Liver (tissue), 9 donors: ENCODE measurements around the gene SHTN1. TPM values are rescaled to one million over a fixed set of nuclear protein-coding genes. Genes with fewer than 3 reads are reported as not detected.

ENCODE experiments used
- DNase-seq: peaks from one replicate; pipeline ENCODE4 v3.0.0-alpha.2; 2017; ENCODE audit warnings: low spot score
- H3K27ac ChIP-seq, 2 donors: one replicate each; pipeline ENCODE4 v1.7.0; 2013; ENCODE audit warnings: inconsistent platforms in 2 of 2, low read length in 2 of 2, control low read depth in 1 of 2, low read depth in 1 of 2, mild to moderate bottlenecking in 1 of 2
- H3K27me3 ChIP-seq, 4 donors: one replicate each; pipeline versions ENCODE4 v1.6.1 to v1.7.0; 2013; ENCODE audit warnings: low read length in 3 of 4, inconsistent platforms in 1 of 4, mild to moderate bottlenecking in 1 of 4, moderate library complexity in 1 of 4; ENCODE audit not compliant: control insufficient read depth in 4 of 4, insufficient read depth in 4 of 4
- H3K36me3 ChIP-seq, 4 donors: one replicate each; pipeline versions ENCODE4 v1.6.1 to v1.7.0; 2013; ENCODE audit warnings: low read length in 3 of 4, mild to moderate bottlenecking in 3 of 4, low read depth in 1 of 4, moderate library complexity in 1 of 4; ENCODE audit not compliant: control insufficient read depth in 4 of 4, insufficient read depth in 3 of 4
- H3K4me1 ChIP-seq, 4 donors: one replicate each; pipeline versions ENCODE4 v1.6.1 to v1.7.0; 2013; ENCODE audit warnings: low read length in 3 of 4, mild to moderate bottlenecking in 3 of 4, moderate library complexity in 1 of 4; ENCODE audit not compliant: control insufficient read depth in 4 of 4, insufficient read depth in 4 of 4
- H3K4me3 ChIP-seq, 3 donors: one replicate each; pipeline versions ENCODE4 v1.6.1 to v1.7.0; 2013; ENCODE audit warnings: low read length in 3 of 3, control low read depth in 1 of 3, low read depth in 1 of 3, mild to moderate bottlenecking in 1 of 3
- H3K9ac ChIP-seq, 2 donors: one replicate each; pipeline ENCODE4 v1.7.0; 2013; ENCODE audit warnings: low read length in 2 of 2, mild to moderate bottlenecking in 2 of 2, moderate library complexity in 2 of 2, control low read depth in 1 of 2, low read depth in 1 of 2
- H3K9me3 ChIP-seq, 4 donors: one replicate each; pipeline versions ENCODE4 v1.6.1 to v1.7.0; 2013; ENCODE audit warnings: low read length in 3 of 4; ENCODE audit not compliant: control insufficient read depth in 4 of 4
- ATF3 ChIP-seq: IDR thresholded peaks from 2 replicates; pipeline ENCODE4 v1.6.1; 2016; ENCODE audit warnings: antibody characterized with exemption
- FOXA1 ChIP-seq: IDR thresholded peaks from 2 replicates; pipeline ENCODE4 v1.6.1; 2016; ENCODE audit warnings: antibody characterized with exemption
- FOXA2 ChIP-seq: IDR thresholded peaks from 2 replicates; pipeline ENCODE4 v1.6.1; 2016; ENCODE audit warnings: antibody characterized with exemption
- GABPA ChIP-seq, 2 donors: IDR thresholded peaks in 1 of 2; conservative IDR thresholded peaks in 1 of 2; 2 replicates each; pipeline ENCODE4 v1.6.1; 2016; ENCODE audit warnings: antibody characterized with exemption in 2 of 2, mild to moderate bottlenecking in 1 of 2, moderate library complexity in 1 of 2
- HNF4A ChIP-seq, 2 donors: conservative IDR thresholded peaks; 2 replicates each; pipeline ENCODE4 v1.6.1; 2016; ENCODE audit warnings: antibody characterized with exemption in 2 of 2, mild to moderate bottlenecking in 2 of 2
- HNF4G ChIP-seq: IDR thresholded peaks from 2 replicates; pipeline ENCODE4 v1.6.1; 2016; ENCODE audit warnings: antibody characterized with exemption
- JUND ChIP-seq, 2 donors: IDR thresholded peaks; 2 replicates each; pipeline ENCODE4 v1.6.1; 2016; ENCODE audit warnings: antibody characterized with exemption in 2 of 2
- RAD21 ChIP-seq, 2 donors: IDR thresholded peaks; 2 replicates each; pipeline ENCODE4 v1.6.1; 2016; ENCODE audit warnings: antibody characterized with exemption in 2 of 2, mild to moderate bottlenecking in 2 of 2
- SP1 ChIP-seq: IDR thresholded peaks from 2 replicates; pipeline ENCODE4 v1.6.1; 2018; ENCODE audit warnings: antibody characterized with exemption, mild to moderate bottlenecking
- TAF1 ChIP-seq: conservative IDR thresholded peaks from 2 replicates; pipeline ENCODE4 v1.6.1; 2016; ENCODE audit warnings: antibody characterized with exemption, mild to moderate bottlenecking
- YY1 ChIP-seq: IDR thresholded peaks from 2 replicates; pipeline ENCODE4 v1.6.1; 2016; ENCODE audit warnings: antibody characterized with exemption, mild to moderate bottlenecking
- WGBS: extraction: QIAGEN DNeasy Blood & Tissue Kit; methylation state at CpG from one replicate; pipeline ENCODE4 v1.1.7; 2013; 5-methylcytosine and 5-hydroxymethylcytosine counted together
- polyA plus RNA-seq, 2 donors: library from polyadenylated mRNA; stranded (reverse) in 1 of 2; unstranded in 1 of 2; fragments of 200-250 nt in 1 of 2; fragments of >200 nt in 1 of 2; fragmentation: Nextera tagmentation in 1 of 2; extraction: Ambion mirVana in 1 of 2; gene quantifications; one replicate each; pipeline versions ENCODE4 v1.2.1 to v1.2.3, GENCODE V29; 2013 to 2015
- total RNA-seq, 2 donors: library from RNA; depleted of rRNA; stranded (reverse); fragments of >200 nt; gene quantifications; one replicate each; pipeline ENCODE4 v1.2.3, GENCODE V29; 2014
- TF ChIP-seq, protein P1 (sequence below): IDR thresholded peaks from 2 replicates; pipeline ENCODE4 v1.6.1; 2016; ENCODE audit warnings: antibody characterized with exemption, mild to moderate bottlenecking
- TF ChIP-seq, protein P2 (sequence below): IDR thresholded peaks from 2 replicates; pipeline ENCODE4 v1.6.1; 2016; ENCODE audit warnings: antibody characterized with exemption
- TF ChIP-seq, protein P3 (sequence below): IDR thresholded peaks from 2 replicates; pipeline ENCODE4 v1.6.1; 2016; ENCODE audit warnings: antibody characterized with exemption
- TF ChIP-seq, protein P4 (sequence below): fragments of 150-350 bp; IDR thresholded peaks from 2 replicates; pipeline ENCODE4 v1.5.1; 2017; ENCODE audit warnings: improper control_type of control experiment, low read depth, low read length; ENCODE audit not compliant: missing input control
- donor health status: healthy.
- donor health status: healthy.
- donor health status: healthy.
- donor health status: healthy.
- donor health status: healthy.

The SHTN1 gene
- total and polyA plus RNA-seq, 4 donors, result 3.2 to 11.7 (median 10.3) TPM

GRCh38 chr10:116849248-116850057, 155.5 kb downstream of the SHTN1 start, which contains the start of gene ENO4:
Gene ENO4 (plus strand): TSS chr10:116849499. CDS start chr10:116849567, 68 bp downstream.
- Histone ChIP-seq H3K27ac (peak within 1 kb of the TSS; percentile 21 to 45), H3K4me3 (peak within 1 kb of the TSS; percentile 62 to 68 (median 63)), H3K9me3 (no peaks in the 10 kb centered on the region), H3K36me3 (no peaks in the 10 kb centered on the region), H3K27me3 (no peaks in the 10 kb centered on the region), H3K4me1 (peaks cover 0 to 13% (median 7%) of the 10 kb centered on the region in 4 donors), H3K9ac (peak within 1 kb of the TSS; percentile 61 to 71)
- 1% methylated on average over 55 of the region's 55 CpGs for WGBS
- peak; percentile 63 for DNase-seq
- no peak for TF ChIP-seq JUND (IDR thresholded peaks at IDR 0.05)
- no peak for TF ChIP-seq HNF4A (conservative IDR thresholded peaks at IDR 0.05)
- TF ChIP-seq, protein P1, sequence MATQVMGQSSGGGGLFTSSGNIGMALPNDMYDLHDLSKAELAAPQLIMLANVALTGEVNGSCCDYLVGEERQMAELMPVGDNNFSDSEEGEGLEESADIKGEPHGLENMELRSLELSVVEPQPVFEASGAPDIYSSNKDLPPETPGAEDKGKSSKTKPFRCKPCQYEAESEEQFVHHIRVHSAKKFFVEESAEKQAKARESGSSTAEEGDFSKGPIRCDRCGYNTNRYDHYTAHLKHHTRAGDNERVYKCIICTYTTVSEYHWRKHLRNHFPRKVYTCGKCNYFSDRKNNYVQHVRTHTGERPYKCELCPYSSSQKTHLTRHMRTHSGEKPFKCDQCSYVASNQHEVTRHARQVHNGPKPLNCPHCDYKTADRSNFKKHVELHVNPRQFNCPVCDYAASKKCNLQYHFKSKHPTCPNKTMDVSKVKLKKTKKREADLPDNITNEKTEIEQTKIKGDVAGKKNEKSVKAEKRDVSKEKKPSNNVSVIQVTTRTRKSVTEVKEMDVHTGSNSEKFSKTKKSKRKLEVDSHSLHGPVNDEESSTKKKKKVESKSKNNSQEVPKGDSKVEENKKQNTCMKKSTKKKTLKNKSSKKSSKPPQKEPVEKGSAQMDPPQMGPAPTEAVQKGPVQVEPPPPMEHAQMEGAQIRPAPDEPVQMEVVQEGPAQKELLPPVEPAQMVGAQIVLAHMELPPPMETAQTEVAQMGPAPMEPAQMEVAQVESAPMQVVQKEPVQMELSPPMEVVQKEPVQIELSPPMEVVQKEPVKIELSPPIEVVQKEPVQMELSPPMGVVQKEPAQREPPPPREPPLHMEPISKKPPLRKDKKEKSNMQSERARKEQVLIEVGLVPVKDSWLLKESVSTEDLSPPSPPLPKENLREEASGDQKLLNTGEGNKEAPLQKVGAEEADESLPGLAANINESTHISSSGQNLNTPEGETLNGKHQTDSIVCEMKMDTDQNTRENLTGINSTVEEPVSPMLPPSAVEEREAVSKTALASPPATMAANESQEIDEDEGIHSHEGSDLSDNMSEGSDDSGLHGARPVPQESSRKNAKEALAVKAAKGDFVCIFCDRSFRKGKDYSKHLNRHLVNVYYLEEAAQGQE, result no peak
- no peak for TF ChIP-seq SP1
- TF ChIP-seq, protein P2, sequence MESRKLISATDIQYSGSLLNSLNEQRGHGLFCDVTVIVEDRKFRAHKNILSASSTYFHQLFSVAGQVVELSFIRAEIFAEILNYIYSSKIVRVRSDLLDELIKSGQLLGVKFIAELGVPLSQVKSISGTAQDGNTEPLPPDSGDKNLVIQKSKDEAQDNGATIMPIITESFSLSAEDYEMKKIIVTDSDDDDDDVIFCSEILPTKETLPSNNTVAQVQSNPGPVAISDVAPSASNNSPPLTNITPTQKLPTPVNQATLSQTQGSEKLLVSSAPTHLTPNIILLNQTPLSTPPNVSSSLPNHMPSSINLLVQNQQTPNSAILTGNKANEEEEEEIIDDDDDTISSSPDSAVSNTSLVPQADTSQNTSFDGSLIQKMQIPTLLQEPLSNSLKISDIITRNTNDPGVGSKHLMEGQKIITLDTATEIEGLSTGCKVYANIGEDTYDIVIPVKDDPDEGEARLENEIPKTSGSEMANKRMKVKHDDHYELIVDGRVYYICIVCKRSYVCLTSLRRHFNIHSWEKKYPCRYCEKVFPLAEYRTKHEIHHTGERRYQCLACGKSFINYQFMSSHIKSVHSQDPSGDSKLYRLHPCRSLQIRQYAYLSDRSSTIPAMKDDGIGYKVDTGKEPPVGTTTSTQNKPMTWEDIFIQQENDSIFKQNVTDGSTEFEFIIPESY, result peak; percentile 99
- peak; percentile 54 for TF ChIP-seq YY1
- TF ChIP-seq FOXA1, result no peak
- TF ChIP-seq FOXA2, result no peak
- TF ChIP-seq, protein P3, sequence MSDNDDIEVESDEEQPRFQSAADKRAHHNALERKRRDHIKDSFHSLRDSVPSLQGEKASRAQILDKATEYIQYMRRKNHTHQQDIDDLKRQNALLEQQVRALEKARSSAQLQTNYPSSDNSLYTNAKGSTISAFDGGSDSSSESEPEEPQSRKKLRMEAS, result no peak
- TF ChIP-seq RAD21 (IDR thresholded peaks at IDR 0.05), result no peak
- TF ChIP-seq GABPA (IDR thresholded peaks at IDR 0.05 in 1 of 2, conservative IDR thresholded peaks at IDR 0.05 in 1 of 2), result no peak
- TF ChIP-seq TAF1, result no peak

GRCh38 chr10:116848944-116849247, 156.1 kb downstream of the SHTN1 start:
- H3K27ac ChIP-seq, result no peak overlapping the region
- DNase-seq, result no peak
- no peak for TF ChIP-seq GABPA (IDR thresholded peaks at IDR 0.05 in 1 of 2, conservative IDR thresholded peaks at IDR 0.05 in 1 of 2)
- TF ChIP-seq ATF3, result no peak
- TF ChIP-seq YY1, result no peak
- TF ChIP-seq, protein P1, result no peak
- TF ChIP-seq TAF1, result no peak
- TF ChIP-seq, protein P3, result no peak
- no peak for TF ChIP-seq HNF4G
- TF ChIP-seq HNF4A (conservative IDR thresholded peaks at IDR 0.05), result no peak
- TF ChIP-seq, protein P2, result no peak
- TF ChIP-seq FOXA1, result no peak
- TF ChIP-seq RAD21 (IDR thresholded peaks at IDR 0.05), result no peak
- TF ChIP-seq, protein P4, sequence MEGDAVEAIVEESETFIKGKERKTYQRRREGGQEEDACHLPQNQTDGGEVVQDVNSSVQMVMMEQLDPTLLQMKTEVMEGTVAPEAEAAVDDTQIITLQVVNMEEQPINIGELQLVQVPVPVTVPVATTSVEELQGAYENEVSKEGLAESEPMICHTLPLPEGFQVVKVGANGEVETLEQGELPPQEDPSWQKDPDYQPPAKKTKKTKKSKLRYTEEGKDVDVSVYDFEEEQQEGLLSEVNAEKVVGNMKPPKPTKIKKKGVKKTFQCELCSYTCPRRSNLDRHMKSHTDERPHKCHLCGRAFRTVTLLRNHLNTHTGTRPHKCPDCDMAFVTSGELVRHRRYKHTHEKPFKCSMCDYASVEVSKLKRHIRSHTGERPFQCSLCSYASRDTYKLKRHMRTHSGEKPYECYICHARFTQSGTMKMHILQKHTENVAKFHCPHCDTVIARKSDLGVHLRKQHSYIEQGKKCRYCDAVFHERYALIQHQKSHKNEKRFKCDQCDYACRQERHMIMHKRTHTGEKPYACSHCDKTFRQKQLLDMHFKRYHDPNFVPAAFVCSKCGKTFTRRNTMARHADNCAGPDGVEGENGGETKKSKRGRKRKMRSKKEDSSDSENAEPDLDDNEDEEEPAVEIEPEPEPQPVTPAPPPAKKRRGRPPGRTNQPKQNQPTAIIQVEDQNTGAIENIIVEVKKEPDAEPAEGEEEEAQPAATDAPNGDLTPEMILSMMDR, result no peak

More at GRCh38 chr10:116848944-116849247, 156.1 kb downstream of the SHTN1 start:
- no peaks in the 10 kb centered on the region for H3K9me3 ChIP-seq
- H3K36me3 ChIP-seq, result peaks cover 0 to 2% (median 0%) of the 10 kb centered on the region in 4 donors
- 2% methylated on average over 23 of the region's 23 CpGs for WGBS
- H3K4me1 ChIP-seq, result peaks cover 0 to 13% (median 7%) of the 10 kb centered on the region in 4 donors
- H3K4me3 ChIP-seq, result peak overlapping the region; percentile 62 to 68 (median 63)
- peak overlapping the region; percentile 61 to 71 for H3K9ac ChIP-seq
- H3K27me3 ChIP-seq, result no peaks in the 10 kb centered on the region
